GM18520 (cell line): ENCODE measurements around the gene GJA4.

Experiments
- ATAC-seq: cut with Tn5 transposase; IDR thresholded peaks from one replicate; pipeline ENCODE4 v1.9.1; 2021; ENCODE audit not compliant: unreplicated experiment

Gene GJA4

DNA sequence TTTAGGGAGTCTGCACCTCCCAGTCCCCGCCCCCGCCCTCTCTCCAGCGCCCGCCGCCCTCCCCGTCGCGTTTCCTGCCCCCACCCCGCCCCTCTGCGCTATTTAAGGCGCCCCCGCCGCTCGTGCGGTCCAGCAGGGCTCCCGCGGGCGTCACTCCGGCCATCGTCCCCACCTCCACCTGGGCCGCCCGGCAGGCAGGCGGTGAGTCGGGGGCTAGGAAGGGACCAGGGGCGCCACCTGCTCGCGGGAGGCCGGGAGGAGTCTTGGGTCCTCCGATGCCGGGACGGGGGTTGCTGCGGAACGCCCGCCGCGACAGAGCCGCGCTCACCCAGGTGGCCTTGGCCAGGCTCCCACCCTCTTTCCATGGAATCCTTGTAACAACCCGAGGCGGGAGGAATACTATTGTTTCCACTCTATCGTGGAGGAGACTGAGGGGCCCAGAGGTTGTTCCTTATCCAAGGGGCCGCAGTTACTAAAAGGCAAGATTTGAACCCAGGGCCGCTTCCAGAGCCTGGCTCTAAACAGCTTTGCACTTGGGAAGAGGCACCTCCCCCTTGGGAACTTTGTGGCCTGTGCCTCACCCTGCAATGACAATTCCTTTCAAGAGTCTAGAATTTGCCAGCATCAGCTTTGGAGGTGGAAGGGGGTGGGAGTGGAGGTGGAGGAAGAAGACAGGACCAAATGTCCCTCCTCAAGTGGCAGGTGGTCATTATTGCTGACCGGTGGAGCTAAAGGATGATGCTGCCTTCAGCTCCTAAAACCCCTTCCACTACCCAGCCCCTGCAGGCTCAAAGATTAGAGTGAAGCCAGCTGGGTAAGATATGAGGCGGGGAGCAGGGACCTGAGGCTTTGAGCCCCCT is at the start of gene GJA4:
GJA4 (plus strand) TSS at position 132 of the 860 bp plus-strand sequence. CDS start 1,215 bp downstream, outside the sequence.
- ATAC-seq = no peak

DNA sequence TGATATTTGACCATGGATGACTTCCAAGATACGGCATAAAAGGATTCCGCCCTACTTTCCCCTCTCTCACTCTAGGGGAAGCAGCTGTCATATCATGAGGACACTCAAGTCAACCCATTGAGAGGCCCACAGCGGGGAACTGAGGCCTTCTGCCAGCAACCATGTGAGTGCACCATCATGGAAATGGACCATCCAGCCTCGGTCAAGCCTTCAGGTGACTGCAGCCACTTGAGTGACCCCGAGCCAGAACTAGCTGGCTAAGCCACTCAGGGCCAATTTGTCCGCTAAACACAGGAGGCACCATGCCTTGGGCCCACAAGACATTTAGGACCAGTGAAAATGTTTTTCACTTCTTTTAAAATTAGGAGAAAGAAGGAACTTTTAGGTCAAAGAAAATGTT is 49.0 kb upstream of the GJA4 start:
- no peak for ATAC-seq

DNA sequence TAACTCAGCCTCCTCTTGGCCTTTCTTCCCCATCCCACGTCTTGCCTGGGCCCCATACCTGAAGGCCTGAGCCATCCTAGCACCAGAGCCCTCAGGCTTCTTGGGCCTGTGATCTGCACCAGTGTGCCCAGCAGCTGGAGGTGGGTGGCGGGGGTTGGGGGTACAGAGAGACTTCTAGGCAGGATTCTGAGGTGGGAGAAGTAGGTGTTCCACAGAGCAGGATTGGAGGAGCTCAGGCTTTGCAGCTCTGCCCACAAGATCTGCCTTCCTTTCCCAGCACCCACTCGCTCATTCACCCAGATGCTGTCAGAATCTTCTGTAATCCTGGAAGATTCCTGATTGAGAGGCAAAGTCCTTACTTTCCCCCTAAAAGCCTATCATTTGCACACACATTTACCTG is 47.9 kb upstream of the GJA4 start:
- ATAC-seq = no peak

DNA sequence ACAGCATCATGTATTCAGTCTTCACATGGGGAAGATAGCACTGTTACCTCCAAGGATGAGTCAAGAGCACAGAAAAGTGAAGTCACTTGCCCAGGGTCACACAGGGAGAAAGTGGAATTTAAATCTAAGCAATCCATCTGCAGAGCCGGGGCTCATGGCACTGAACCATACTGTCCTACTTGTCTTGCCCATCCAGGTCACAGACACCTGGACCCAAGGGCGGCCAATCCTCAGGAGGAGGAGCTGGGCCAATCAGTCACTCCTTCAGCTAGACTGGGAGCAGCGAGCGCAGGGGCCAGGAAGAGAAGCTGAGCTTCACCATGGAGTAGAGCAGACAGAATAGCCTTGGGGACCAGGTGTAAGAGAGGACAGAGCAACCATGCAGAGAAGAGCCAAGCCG is 47.1 kb upstream of the GJA4 start:
- ATAC-seq = no peak

DNA sequence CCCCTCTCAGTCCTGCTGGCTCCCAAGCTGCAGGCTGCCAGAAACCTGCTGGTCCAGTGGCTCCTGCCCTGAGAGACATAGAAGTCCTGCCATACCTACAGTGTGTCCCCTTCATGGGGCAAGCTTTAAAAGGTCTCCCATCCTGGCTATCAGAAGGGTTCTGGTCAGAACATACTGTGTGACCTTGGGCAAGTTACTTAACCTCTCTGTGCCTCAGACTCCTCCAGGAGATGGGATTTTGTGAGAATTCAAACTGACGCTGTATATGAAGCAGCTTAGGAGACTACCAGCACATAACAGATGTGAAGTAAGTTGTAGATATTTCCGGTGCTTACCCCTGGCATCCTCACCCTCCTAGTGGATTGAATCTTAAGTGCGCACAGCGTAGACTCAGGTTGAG is 46.7 kb upstream of the GJA4 start:
- no peak for ATAC-seq

DNA sequence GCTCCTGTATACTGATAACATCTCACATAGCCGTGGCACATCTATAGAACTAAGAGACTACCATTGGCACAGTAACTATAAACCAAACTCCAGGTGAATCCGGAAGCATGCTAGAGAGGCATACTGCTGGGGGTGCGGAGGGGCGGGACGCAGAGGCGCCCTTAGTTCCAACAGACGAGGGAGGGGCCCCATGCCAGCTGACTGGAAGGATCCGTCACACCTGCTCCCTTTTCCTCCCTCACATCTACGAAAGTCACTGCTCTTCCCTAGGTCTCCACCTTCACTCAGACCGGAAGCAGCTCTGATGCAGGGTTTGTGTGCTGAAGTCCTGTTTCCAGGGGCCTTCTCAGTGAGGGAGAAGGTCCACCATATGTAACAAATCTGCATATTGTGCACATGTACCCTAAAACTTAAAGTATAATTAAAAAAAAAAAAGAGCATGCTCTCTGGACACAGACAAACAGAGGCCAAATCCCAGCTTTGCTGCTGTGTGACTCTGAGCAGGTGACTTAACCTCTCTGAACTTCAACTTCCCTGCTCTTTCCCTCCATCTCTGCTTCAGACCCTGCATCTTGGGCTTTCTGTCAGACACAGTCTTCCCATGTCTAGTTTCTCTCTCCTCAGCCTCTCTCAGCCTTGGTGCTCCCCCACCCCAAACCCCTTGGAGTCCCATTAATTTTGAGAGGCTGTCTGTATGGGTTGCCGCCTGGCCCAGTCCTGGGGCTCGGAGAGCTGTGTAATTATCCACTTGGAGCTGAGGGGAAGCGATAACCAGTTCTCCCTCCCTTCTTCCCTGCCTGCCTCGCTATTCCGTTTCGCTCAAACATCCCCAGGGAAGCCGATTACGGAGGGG is 45.8 kb upstream of the GJA4 start:
- ATAC-seq = no peak

DNA sequence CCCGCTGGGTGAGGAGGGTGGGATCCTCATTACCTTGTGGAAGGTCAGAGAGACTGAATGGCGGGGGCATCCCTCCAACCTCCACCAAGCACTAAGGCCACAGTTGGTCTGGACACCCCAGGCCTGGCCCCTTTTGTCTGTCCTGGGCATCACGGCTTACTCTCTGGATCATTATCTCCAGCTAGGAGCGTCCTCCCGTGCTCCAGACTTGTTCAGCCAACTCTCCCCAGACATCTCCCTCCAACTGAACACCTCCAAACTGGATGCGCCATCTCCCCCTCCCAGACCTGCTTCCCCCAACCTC is 45.2 kb upstream of the GJA4 start:
- ATAC-seq = no peak

DNA sequence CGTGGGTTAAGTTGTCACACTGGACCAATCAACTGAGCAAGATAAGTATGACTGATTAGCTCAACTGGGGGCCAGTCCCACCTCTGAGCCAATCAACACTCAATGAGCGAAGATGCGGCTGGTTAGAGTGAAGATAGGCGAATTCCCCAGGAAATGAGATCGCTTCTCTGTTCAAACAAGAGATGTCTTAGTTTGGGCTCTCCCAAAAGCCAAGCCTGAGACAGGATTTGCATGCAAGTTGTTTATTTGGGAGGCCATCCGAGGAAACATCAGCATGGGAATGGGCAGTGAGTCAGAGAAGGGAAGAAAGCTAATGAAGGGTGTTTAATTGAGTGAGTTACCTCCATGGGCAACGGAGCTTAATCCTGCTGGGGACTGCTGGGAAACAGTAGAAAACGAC is 42.8 kb upstream of the GJA4 start:
- ATAC-seq = no peak

DNA sequence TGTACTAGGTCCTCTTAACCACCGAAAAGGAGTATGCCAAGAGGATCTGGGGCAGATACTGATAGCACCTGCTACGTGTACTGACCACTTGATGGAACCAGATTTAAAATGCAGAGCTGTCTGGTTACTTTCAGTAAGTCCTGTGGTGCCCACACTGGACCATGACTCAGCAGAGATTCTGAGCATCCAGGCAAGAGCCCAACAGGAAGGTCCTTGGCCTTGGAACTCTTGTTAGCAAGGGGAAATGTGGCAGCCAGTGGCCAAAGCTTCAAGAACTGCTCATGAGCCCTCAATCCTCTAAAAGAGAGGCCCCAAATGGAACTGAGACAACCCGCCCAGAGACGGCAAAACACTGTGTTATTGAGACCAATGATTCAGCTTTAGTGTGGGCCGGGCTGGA is 42.2 kb upstream of the GJA4 start:
- no peak for ATAC-seq

DNA sequence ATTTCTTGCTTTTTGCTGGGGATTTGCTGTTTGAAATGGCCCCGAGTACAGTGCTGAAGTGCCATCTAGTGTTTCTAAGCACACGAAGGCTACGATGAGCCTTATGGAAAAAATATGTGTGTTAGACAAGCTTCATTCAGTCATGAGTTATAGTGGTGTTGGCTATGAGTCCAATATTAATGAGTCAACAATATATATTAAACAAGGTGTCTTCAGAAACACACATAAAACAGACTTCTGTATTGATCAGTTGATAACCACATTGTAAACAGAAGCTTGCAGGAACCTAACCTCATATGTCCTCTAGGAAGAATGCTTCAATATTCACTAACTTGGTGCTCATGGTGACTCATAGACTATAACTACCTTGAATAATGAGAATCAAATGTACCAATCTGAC is 39.6 kb upstream of the GJA4 start:
- no peak for ATAC-seq

DNA sequence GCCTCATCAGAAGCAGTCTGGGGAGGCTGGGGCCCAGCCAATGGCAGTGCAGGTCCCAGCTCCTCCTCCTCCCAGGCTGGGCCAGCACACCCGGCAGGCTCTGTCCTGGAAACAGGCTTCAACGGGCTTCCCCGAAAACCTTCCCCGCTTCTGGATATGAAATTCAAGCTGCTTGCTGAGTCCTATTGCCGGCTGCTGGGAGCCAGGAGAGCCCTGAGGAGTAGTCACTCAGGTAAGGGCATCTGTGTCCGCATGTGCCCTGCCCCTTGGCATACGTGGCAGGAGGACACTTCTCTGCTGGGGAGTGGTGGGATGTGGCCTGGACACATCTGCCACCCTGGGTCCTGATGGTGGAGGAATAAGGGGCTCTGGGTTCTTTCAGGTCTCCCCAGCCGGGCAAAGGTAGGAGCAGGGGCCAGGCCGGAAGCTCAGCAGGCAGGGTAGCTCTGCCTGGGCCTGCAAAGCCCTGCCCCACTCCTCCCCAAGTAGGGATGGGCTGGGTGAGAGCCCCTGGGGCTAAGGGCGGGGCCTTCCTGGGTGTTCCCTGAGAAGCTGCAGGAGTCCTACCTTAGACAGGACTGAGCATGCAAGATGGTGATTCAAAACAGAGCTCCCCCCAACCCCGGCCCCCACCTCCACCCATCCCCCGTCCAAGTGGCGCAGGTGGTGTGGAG is 37.7 kb upstream of the GJA4 start, which contains the start of gene GJB5:
GJB5 (plus strand) TSS at position 84 of the 674 bp plus-strand sequence. CDS start 2,284 bp downstream, outside the sequence.
- ATAC-seq = no peak

DNA sequence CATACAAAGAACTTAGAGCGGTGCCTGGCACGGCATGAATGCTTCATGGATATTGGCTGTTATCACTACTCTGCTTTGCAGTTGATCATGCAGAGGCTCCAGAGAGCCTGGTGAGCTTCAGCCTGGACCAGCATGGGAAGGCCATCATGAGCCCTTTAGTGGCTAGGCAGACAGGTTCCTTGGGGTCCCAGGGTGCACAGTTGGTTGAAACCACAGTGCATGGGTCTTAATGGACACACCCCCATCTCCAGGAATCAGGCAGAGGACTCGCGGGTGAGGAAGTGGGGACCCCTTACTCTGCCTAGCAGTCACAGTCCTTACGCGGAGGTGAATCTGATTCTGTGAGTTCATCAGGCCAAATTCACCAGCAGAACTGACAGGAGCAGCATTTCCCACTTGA is 36.8 kb upstream of the GJA4 start:
- no peak for ATAC-seq

DNA sequence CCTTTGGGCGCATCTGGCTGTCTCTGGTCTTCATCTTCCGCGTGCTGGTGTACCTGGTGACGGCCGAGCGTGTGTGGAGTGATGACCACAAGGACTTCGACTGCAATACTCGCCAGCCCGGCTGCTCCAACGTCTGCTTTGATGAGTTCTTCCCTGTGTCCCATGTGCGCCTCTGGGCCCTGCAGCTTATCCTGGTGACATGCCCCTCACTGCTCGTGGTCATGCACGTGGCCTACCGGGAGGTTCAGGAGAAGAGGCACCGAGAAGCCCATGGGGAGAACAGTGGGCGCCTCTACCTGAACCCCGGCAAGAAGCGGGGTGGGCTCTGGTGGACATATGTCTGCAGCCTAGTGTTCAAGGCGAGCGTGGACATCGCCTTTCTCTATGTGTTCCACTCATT is 35.4 kb upstream of the GJA4 start:
- no peak for ATAC-seq

DNA sequence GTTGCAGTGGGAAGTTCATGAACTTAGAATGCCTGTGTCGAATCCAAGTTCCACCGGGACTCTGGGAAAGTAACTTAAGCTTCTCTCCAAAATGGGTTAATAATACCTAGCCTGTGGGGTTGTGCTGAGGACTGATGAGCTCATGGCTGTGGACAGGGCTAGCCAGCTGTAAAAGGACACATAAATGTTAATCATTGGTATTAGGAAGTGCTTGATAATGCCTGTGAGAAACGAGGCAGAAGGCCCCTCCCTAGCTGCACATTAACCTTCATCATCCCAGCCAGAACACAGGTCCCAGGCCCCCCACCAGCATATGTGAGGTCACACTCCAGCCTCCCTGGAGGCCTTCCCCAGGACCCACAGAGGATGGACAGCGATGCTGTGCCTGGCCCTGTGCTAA is 34.0 kb upstream of the GJA4 start:
- ATAC-seq = no peak

DNA sequence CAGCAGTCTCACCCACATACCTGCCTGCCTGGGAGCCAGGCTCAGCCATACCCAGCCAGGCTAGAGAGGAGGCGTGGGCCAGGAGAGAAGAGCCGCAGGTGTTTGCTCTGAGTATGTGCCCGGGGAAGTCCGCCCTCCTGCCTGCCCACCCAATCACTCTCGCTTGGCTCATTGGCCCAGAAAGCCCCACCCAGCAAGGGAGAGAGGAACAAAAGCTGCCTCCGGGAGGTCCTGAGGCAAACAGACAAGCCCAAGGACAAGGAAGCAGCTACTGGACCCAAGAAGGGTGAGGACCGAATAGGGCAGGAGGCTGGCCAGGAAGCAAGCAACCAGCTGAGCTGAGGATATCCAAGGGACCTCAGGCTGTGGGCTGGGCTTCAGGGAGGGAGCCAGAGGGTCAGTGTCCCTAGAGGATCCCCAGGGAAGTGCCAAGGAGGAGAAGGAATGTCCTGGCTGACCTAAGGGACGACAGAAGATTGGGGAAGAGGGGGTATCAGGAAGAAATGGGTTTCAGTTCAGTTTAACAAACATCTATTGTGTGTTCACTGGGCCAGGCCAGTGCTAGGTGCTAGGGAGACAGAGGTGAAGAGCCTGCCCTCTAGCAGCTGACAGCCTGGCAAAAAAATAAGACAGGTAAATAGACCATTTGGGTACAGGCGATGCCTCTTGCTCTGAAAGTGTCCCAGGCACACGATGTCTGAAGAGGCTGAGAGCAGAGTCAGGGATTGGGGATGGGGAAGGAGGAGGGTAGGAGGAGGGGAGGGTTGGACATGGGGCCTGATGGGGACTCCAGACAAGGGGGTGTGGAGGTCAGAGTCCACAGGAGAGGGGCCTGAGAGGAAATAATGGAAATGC is 33.1 kb upstream of the GJA4 start, which contains the start of gene GJB4:
GJB4 (plus strand) TSS at position 238 of the 855 bp plus-strand sequence. CDS start 1,515 bp downstream, outside the sequence.
- no peak for ATAC-seq

DNA sequence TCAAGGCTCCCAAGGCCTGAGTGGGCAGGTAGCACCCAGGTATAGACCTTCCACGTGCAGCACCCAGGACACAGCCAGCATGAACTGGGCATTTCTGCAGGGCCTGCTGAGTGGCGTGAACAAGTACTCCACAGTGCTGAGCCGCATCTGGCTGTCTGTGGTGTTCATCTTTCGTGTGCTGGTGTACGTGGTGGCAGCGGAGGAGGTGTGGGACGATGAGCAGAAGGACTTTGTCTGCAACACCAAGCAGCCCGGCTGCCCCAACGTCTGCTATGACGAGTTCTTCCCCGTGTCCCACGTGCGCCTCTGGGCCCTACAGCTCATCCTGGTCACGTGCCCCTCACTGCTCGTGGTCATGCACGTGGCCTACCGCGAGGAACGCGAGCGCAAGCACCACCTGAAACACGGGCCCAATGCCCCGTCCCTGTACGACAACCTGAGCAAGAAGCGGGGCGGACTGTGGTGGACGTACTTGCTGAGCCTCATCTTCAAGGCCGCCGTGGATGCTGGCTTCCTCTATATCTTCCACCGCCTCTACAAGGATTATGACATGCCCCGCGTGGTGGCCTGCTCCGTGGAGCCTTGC is 31.5 kb upstream of the GJA4 start:
- no peak for ATAC-seq

DNA sequence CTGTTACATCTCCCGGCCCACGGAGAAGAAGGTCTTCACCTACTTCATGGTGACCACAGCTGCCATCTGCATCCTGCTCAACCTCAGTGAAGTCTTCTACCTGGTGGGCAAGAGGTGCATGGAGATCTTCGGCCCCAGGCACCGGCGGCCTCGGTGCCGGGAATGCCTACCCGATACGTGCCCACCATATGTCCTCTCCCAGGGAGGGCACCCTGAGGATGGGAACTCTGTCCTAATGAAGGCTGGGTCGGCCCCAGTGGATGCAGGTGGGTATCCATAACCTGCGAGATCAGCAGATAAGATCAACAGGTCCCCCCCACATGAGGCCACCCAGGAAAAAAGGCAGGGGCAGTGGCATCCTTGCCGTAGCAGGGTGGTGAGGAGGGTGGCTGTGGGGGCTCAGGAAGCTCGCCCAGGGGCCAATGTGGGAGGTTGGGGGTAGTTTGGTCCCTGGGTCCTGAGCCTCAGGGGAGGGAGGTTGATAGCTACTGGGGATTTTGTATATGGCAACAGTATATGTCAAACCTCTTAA is 31.0 kb upstream of the GJA4 start:
- no peak for ATAC-seq

DNA sequence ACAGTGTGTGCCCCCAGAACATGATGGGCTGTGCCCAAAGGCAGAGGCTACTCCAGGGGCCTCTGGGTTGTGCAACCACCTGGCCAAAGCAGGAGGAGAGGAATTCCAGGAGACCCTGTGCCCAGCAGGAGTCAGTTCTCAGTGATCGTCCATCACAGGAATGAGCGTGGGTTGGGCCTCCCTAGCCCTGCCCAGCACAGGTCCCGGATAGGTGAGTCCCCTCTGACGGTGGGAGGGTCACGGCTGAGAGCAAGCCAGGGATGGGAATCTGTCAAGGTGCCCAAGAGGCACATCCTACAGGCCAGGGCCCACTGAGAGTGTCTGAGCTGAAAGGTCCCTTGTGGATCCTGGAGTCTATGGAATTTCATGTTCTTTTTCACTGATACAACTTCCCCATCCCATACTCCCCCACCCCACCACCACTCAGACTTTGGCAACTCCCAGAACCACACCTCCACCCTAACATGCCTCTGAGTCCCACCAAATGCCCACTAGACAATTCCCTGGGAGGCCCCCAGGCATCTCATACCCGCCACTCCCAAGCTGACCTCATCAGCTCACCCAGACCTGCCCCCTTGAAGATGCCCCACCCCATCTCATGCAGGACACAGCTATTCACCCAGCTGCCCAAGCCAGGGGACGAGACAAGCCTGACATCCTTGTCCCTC is 30.2 kb upstream of the GJA4 start:
- no peak for ATAC-seq

DNA sequence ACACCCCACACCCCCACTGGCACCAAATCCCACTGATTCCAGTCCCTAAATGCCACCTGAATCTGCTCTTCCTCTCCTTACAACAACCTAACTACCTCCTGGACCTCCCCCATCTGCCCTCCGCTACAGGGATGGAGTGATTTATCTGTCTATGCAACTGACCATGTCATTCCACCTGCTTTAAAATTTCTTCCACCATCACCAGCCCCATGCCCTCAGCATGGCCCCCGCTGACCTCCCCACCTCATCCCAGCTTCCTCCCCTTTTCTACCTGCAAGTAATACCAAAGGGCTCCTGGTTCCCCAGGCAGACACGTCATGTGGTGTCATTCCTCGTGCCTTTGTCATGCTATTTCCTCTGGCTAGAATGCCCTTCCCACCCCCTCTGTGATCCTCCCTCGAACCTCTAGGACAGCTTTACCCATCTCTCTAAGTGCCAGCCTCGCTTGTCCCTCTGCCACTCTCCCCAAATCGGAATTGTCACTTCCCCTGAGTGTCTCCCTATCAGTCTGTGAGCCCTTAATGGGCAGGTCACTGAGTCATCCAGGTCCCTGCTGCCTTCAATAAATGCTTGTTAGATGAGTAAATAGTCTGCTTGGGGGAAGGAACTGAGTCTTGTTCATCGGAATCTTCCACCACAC is 29.5 kb upstream of the GJA4 start:
- ATAC-seq = no peak
